Superior temporal gyrus (tissue), 1 donor: ENCODE measurements around the gene PDPK1.
"Not testable (repeated sequence)": the region's sequence is repeated elsewhere in the genome, so short reads cannot be mapped to it uniquely, and the experiment has no call there.

ENCODE experiments used
- DNase-seq: peaks from one replicate; pipeline ENCODE4 v3.0.0-alpha.2; 2016; ENCODE audit errors: extremely low spot score

PDPK1 gene

DNA sequence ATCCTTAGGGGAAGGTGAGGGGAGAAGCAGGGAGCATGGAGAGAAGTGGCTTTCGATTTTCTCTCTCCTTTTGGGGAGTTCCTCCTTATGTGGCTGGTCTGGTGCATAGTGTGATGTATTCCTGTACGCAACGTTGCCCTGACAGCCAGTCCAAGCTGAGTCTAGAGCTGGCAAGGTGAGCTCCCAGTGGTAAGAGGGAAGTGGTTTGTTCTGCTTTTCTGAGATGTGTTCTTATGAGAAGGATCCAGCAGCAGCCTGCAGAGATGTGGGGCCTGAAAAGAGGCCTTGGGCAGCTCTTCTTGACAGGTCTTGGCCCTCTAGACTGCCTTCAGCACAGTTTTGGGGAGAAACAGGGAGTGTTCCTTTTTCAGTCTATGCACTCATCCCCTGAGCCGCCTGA, 3.1 kb downstream of the PDPK1 start:
- DNase-seq, result not testable (repeated sequence)

DNA sequence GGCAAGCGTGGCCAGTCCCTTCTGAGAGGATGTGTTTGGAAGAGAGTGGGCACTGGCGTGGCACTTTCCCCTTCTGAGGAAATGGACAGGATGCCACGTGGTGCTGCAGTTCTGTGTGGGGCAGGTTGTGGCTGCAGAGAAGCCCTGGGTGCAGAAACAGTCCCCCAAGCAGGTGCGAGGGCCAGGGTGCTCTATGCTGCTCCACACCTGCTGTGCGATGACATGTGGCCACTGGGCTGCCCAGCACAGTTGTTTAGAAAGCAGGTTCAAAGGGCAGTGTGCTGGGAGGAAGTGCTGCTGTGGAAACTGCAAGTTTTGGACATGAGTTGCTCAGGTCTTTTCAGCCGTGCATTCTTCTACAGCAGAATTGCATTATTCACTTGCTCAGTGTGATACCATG, 3.6 kb downstream of the PDPK1 start:
- not testable (repeated sequence) for DNase-seq

DNA sequence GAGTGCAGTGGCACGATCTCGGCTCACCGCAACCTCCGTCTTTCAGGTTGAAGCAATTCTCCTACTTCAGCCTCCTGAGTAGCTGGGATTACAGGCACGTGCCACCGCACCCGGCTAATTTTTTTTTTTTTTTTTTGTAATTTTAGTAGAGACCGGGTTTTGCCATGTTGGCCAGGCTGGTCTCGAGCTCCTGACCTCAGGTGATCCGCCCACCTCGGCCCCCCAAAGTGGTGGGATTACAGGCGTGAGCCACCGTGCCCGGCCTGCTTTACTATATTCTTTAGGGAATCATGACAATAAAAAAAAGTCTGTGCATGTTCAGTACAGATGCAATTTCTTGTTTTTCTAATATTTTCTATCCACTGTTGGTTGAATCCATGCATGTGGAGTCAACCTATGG, 6.0 kb downstream of the PDPK1 start:
- DNase-seq, result not testable (repeated sequence)

DNA sequence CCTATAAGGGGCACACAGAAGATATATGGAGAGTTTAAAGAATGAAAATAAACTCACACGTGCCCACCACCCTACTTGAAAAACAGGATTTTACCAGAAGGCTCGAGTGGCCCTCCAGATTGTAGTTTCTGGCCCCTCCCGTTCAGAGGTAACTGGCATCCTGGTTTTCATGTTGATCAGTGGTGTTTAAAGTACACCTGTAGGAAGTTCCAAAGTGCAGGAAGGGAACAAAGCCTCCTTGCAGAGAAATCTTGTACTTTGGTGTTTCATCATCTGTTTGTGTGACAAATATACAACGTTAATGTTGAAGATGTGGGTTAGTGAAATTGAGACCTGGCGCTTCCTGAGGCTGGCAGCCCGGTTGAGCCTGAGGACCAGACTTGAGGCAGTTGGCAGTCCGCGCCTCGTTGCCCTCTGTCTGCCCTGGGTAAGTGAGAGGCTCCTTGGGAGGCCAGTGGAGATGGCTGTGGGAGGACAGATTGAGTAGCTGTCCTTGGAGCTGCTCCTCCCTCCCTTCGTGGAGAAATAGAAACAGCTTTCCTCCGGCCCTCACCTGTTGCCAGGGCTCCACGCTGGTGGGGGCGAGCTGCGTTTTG, 12.6 kb downstream of the PDPK1 start:
- not testable (repeated sequence) for DNase-seq

DNA sequence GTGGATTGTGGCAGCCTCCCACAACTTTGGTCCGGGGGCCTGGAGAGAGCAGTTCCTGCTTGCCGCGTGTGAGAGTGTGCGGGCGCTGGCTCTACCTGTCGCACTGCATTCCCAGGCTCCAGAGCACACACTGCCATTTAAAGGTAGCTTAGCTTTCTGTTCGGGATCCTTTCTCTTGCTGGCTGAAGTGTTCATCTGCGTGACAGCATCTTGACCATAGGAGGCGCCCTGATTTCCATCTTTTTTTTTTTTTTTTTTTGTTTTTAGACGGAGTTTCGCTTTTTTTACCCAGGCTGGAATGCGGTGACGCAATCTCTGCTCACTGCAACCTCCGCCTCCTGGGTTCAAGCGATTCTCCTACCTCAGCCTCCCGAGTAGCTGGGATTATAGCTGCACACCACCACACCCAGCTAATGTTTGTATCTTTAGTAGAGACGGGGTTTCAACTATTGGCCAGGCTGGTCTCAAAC, 13.6 kb downstream of the PDPK1 start:
- DNase-seq, result not testable (repeated sequence)

DNA sequence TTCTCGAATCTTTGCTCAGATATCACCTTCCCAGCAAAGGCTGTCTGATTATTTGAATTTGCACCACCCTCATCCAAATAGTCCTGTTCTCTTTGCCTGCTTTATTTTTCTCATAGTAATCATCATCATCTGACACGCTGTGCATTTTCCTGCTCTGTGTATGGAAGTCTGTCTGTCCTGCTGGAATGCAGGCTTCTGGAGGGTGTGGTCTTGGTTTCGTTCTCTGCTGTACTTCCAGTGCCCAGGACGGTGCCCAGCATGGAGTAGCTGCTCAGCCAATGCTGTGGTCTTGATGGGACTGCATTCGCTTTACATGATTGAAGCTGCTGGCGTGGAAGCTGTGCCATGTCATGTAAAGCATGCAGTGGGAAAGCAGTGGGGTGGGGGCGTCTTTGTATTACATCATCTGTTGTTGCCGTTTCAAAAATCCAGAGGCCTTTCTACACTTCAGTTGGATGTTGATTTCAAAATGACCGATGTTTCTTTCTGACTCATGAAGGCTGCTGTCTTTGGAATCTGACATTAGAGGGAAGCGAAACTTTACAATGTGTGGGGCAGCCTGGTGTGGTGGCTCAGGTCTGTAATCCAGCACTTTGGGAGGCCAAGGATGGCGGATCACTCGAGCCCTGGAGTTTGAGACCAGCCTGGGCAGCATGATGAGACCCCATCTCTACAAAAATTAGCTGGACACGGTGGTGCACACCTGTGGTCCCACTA, 17.0 kb downstream of the PDPK1 start:
- not testable (repeated sequence) for DNase-seq

DNA sequence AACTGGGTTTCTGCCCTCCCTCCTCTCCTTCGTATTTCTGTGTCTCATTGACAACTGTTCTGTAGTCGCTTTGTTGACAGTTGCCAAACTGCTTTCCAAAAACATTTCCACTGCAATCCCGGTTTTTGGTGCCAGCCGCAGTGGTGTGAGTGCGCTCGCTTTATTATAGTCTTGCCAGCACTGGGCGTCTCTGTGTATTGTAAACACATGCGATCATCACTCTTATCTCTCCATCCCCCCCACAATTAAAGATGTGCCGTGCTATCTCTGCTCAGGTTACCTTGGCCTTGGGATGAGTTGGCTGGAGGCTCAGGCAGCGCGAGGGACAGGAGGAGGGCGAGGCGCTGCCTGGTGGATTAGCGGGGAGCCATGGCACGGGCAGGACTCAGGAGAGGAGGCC, 19.3 kb downstream of the PDPK1 start:
- not testable (repeated sequence) for DNase-seq

DNA sequence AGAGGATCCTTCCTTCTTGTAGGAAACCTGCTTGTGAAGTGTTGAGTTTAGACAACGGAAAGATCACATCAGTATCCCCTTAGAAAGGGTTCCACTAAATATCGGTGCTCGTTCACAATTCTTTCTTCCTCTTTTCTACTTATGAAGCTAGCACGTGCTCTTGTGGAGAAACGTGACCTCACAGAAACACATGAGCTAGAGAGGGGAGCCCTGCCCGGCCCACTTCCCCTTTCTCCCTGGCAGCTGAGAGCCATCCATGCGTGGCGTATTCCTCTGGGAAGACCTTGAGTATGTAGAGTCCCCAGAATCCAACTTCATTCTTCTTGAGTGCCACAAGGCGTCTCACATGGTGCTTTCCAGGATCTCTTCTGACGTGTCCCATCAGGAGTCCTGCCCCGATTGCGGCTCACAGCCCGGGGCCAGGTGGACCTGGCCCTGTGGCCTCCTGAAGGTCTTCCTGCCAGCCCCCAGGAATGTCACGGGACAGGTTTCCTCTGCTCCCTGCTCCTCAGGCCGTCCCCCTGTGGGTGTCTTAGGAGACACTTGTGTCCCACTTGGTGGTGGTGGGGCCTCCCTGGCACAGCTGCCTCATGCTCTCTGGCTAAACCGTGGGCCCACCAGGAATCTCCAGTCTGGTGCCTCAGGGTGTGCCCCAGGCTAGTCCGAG, 22.4 kb downstream of the PDPK1 start:
- not testable (repeated sequence) for DNase-seq

DNA sequence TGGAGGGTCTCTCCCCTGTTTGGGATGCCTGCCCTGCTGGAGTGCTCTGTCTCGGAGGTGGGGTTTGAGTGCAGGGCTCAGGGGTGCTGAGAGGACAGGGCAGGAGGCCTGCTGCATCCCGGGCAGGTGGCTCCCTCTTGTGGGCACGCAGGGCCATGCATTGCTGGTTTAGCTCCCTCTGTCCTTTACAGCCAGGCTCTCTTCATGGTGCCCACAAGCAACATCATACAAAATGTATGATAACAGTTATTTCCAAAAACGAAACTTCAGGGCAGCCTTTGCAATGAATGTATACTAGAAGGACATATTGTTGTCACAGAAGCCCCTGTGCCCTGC, 22.9 kb downstream of the PDPK1 start:
- not testable (repeated sequence) for DNase-seq

DNA sequence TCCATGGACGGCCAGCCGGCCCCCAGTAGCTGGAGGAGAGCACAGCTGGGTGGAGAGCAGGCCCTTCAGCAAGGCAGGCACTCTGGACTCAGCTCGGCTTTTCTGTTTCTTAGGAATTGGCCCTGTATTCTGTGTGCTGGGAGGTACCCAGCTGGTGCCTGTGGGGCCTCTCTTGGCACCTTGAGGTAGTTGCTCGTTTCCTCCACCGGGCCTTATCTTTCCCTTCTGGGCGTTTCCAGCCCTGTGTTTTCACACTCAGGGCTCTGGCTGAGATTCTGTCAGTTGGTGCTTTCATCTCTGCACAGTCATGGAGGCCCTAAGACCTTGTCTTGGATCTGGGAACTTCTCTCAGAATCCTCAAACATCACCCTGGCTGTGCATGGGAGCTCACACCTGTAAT, 29.7 kb downstream of the PDPK1 start:
- not testable (repeated sequence) for DNase-seq

DNA sequence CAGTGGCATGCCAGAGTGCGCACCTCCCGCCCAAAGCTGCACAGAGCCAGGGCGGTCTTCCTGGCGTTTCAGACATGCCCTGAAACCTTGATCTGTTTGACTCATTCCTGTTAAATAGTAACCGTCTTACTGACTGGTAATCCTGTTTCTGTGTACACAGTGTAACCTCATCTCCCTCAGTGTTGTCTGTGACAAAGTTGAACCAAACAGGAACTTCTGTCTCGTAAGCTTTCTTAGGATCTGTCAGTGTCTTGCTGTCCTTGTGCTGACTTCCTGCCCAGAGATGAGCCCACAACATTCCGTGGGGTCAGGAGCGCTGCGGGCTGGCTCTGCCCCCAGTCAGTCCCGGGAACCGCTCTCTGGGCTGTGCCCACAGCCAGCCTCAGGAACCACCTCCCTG, 30.8 kb downstream of the PDPK1 start:
- not testable (repeated sequence) for DNase-seq

DNA sequence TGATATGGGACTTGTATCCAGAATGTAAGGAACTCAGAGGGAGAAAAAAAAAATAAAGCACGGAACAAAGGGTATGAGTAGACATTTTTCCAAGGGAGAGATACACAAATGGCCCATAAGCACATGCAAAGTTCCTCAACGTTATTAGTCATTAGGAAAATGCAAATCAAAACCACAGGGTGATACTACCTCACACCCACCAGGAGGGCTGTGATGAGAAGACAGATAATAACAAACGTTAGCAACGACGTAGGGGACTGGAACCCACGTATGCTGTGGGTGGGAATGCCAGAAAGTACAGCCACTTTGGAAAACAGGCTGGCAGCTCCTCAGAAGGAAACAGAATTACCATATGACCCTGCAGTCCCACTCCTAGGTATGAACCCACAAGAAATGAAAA, 34.9 kb downstream of the PDPK1 start:
- DNase-seq, result not testable (repeated sequence)

DNA sequence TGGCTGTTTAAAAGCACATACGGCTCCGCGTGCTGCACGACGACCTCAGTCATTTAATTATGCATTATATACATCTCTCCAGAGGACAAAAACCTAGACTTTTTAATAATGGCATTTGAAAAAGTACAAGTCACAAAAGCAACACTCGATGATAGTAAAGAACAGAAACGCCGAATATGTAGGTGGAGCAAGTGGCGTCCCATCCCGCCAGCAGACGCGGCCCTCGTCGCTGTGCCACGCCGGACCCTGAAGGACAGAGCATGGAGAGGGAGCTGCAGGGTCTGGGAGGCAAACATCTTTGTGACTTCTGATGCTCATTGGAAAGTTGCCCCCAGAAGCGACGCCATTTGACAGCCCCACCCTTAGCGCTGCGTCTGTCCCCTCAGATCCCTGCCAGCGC, 38.0 kb downstream of the PDPK1 start:
- DNase-seq, result not testable (repeated sequence)

DNA sequence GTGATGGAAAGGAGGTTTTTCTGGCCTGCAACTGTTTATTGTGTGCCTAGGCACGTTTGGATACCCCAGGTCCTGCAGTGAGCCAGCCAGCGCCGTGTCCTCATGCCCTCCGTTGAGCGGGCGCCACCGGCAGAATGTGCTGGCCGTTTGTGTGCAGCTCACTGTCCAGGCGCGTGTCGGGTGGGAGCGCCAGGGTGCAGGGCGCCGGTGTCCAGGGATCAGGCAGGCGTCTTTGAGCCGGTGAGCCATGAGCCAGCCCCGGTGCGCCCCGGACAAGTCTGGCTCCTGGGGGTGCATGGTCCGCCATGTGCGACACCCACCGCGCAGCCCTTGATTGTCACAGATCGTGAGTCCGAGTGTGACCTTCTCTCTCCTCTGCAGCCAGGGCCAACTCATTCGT, 39.2 kb downstream of the PDPK1 start:
- DNase-seq, result not testable (repeated sequence)

DNA sequence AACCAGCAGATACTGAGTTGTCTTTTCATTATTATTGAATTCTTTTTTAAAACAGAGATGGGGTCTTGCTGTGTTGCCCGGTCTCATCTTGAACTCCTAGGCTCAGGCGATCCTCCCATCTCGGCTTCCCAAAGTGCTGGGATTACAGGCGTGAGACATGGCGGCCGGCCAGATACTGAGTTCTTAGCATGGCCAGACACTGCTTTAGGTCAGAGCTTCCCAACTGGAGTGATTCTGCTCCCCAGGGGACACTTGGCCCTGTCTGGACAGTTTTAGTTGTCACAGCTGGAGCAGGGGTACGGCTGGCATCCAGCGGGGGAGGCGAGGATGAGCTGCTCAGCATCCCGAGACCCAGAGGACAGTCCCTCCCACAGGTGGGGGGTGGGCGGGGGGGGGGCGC, 41.1 kb downstream of the PDPK1 start:
- not testable (repeated sequence) for DNase-seq

DNA sequence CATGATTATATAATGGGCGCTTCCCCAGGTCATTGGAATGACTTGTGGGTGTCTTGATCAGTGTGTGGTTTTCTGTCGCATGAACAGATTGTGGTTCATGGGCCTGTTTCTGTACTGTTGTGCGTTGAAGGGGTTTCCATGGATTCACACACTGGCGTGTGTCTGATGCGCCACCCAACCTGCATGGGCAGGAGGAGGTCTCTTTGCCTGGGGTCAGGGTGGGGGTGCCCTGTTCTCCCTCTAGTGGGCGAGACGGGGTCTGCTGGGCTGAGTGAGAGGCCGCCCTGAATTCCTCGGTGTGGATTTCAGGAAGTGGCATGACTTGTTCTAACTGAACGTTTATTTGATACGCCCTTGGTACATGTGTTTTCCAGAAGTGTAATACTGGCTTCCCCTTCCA, 42.3 kb downstream of the PDPK1 start:
- DNase-seq, result not testable (repeated sequence)

DNA sequence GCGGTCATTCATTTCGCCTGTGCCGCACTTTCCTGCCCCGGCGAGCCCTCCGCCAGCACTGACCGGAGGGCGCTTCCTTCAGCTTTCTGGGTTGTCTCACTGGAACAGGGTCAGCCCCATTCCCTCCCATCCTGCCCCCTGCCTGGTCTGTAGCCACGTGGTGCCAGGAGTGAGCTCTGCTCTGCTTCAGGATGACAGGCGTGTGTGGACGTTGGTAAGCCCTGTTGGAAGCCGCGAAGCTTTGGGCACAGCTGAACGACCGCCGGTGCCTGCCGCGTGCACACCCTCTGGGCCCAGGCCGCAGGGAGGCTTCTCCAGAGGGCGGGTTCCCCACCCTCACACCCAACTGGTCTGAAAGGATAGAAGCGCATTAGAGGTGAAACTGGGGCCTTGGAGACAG, 43.0 kb downstream of the PDPK1 start:
- not testable (repeated sequence) for DNase-seq

DNA sequence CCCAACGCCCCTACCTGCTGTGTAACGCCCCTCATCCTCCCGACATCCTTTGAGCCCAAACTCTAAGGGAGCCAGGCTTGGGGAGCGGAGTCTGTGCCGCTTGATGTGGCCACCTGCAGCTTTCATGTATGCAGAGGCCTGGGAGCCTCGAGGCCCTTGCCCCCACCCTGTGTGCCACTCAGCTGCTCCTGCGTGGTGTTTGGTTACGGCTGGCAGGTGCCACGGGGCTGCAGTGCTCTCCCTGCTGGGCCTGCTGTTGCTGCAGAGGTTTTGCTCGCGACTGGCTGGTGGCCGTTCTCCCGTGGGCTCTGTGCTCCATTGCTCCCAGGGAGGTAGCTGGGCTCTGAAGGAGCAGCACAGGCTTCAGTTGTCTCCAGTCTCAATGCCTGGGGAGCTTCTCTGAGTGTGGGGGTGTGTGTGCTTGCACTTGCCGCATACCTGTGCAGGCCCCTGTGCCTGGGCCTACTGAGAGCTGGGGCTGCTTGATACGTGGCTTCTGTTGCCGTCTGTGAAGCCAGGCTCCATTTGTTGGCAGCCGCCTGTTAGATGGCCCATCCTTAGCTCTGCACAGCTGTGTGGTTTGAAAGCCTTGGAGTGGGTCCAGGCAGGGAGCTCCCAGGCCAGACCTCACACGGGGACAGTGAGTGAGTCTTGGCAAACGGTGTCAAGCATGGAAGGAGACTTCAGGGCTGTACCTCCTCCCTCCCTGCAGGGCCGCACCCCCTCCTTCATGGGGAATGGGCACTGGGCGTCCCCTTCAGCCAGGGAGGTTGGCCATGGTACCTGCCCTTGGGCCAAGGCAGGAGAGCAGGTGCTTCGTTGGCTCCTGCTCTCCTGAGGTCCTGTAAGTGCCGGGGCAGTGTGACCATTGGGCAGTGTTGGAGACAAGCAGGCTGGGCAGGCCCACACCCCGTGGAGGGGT, 47.2 kb downstream of the PDPK1 start:
- no peak for DNase-seq

DNA sequence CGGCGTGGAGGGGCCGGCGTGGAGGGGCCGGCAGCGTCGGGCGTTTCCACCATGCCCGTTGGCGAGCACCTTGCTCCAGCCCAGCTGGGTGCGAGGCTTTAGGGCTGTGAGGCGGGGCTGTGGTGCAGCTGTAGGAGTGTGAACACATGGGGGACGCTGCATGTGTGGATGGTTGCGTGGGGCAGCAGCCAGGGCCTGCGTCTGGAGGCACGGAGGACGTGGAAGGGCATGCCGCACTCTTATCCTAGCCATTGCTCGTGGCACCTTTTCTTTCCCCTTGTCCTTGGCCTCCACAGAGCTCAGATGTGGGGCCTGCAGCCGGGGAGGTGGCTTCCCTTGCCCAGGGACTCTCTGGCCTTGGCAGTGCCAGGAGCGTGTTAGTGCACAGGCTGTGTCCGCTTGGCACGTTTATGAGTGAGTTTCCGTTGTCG, 47.8 kb downstream of the PDPK1 start:
- DNase-seq, result no peak

DNA sequence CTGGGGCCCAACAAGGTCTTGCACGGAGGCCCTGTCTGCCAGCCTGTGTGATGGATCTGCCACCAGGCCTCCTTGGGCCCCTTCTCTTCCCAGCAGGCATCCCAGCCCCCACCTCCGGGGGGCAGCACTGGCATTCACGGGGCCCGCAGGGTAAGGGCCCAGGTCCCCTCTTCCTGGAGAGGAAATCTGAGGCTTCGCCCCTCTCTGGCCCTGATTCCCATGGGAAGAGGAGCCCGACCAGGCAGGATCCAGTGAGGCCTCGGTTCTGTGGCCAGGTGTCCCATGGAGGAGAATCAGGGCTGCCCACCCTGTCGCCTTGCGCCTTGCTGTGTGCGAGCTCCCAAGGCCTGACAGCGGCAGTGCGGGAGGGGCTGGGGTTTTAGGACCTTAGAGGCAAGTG, 48.4 kb downstream of the PDPK1 start:
- DNase-seq, result no peak

DNA sequence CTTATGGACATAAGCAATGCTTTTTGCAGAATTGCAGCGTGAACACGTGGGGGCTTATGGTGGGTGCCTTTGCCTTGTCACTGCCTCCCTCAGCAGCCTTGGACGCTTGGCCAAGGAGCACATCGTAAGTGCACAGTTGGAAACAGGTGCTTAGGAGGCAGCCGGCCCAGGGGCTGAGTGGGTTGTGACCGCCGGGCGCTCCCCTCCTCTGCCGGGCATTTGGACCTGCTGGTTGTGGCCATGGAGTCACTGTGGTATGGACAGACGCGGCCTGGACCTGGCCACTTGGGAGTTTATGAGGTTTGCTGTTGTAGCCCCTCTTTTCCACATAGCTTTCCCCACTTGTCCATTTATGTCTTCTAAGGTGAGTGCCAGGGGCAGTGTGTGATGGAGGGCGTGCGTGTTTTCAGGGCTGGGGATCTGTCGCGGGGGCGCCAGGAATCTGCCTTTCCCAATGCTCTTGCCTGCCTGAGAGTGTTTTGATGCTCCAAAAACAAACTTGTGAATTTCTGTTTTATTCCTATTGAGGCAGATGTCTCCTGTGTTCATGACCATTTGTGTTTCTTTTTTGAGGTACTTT, 49.2 kb downstream of the PDPK1 start:
- no peak for DNase-seq
